Measurements from ENCODE around the gene SEMA6A.

SEMA6A gene

GRCh38 chr5:116521173-116521872, 53.3 kb downstream of the SEMA6A start:
- ATAC-seq: no peak
- TF ChIP-seq POU6F1 (CRISPR knock-in tag; IDR thresholded peaks at IDR 0.05; ENCODE audit: borderline replicate concordance, low read depth): no peak
- no peak for TF ChIP-seq PATZ1 (CRISPR knock-in tag; IDR thresholded peaks at IDR 0.05; ENCODE audit: borderline replicate concordance)
- no peak for TF ChIP-seq ZNF70 (CRISPR knock-in tag; IDR thresholded peaks at IDR 0.05)
- no peak for TF ChIP-seq CSRNP3 (CRISPR knock-in tag; IDR thresholded peaks at IDR 0.05)
- TF ChIP-seq ZFP3 (CRISPR knock-in tag; IDR thresholded peaks at IDR 0.05): no peak
- no peak for TF ChIP-seq OSR1 (CRISPR knock-in tag; IDR thresholded peaks at IDR 0.05)
- TF ChIP-seq BACH2 (CRISPR knock-in tag; IDR thresholded peaks at IDR 0.05; ENCODE audit: borderline replicate concordance): no peak
- TF ChIP-seq CREB5 (CRISPR knock-in tag; IDR thresholded peaks at IDR 0.05; ENCODE audit: low read depth): no peak
- no peak for TF ChIP-seq ISL1 (CRISPR knock-in tag; IDR thresholded peaks at IDR 0.05)
- no peak for TF ChIP-seq RARB (CRISPR knock-in tag; IDR thresholded peaks at IDR 0.05)
- TF ChIP-seq ZNF8 (CRISPR knock-in tag; IDR thresholded peaks at IDR 0.05): no peak
- TF ChIP-seq ARNTL (CRISPR knock-in tag; IDR thresholded peaks at IDR 0.05; ENCODE audit: borderline replicate concordance, low read depth): no peak
- TF ChIP-seq ZC3H10 (CRISPR knock-in tag; IDR thresholded peaks at IDR 0.05): no peak
- no peak for TF ChIP-seq GLIS3 (CRISPR knock-in tag; IDR thresholded peaks at IDR 0.05)
- no peak for TF ChIP-seq TSHZ2 (CRISPR knock-in tag; IDR thresholded peaks at IDR 0.05)

GRCh38 chr5:116520771-116521170, 53.9 kb downstream of the SEMA6A start:
- TF ChIP-seq SNAI2 (CRISPR knock-in tag; IDR thresholded peaks at IDR 0.05) (no peak), PATZ1 (CRISPR knock-in tag; IDR thresholded peaks at IDR 0.05; ENCODE audit: borderline replicate concordance) (no peak)
- no peak for ATAC-seq

GRCh38 chr5:116518423-116518822, 56.2 kb downstream of the SEMA6A start:
- no peak for ATAC-seq
- TF ChIP-seq CREB5 (CRISPR knock-in tag; IDR thresholded peaks at IDR 0.05; ENCODE audit: low read depth) (no peak), ZFP3 (CRISPR knock-in tag; IDR thresholded peaks at IDR 0.05) (no peak), ESRRG (CRISPR knock-in tag; IDR thresholded peaks at IDR 0.05) (no peak), TSHZ2 (CRISPR knock-in tag; IDR thresholded peaks at IDR 0.05) (no peak), PPARA (CRISPR knock-in tag; IDR thresholded peaks at IDR 0.05; ENCODE audit: borderline replicate concordance) (no peak), GLIS3 (CRISPR knock-in tag; IDR thresholded peaks at IDR 0.05) (no peak), POU6F1 (CRISPR knock-in tag; IDR thresholded peaks at IDR 0.05; ENCODE audit: borderline replicate concordance, low read depth) (no peak), ARNTL (CRISPR knock-in tag; IDR thresholded peaks at IDR 0.05; ENCODE audit: borderline replicate concordance, low read depth) (no peak), OSR1 (CRISPR knock-in tag; IDR thresholded peaks at IDR 0.05) (no peak), TOX (CRISPR knock-in tag; IDR thresholded peaks at IDR 0.05; ENCODE audit: borderline replicate concordance) (no peak)
